ENCODE results near the gene TASL.
A peak's percentile ranks its signal among the peaks of the same experiment; 100 is the strongest.
"Not testable (repeated sequence)": the region's sequence is repeated elsewhere in the genome, so short reads cannot be mapped to it uniquely, and the experiment has no call there.

Gene TASL

GRCh38 chrX:30576881-30577280 is 685 bp downstream of the TASL start:
- DNase-seq (ENCODE audit: low spot score), result no peak

GRCh38 chrX:30573125-30573524 is 4.4 kb downstream of the TASL start:
- no peak for DNase-seq (ENCODE audit: low spot score)

GRCh38 chrX:30572678-30573077 is 4.9 kb downstream of the TASL start:
- no peak for DNase-seq (ENCODE audit: low spot score)

- DNase-seq (ENCODE audit: low spot score), result no peak
These were observed 5.6 kb downstream of the TASL start for GRCh38 chrX:30572004-30572403.

- DNase-seq (ENCODE audit: low spot score), result peak; percentile 6
These were observed 7.1 kb downstream of the TASL start for GRCh38 chrX:30570505-30570904.

GRCh38 chrX:30568136-30568535 is 9.4 kb downstream of the TASL start:
- no peak for DNase-seq (ENCODE audit: low spot score)

- DNase-seq (ENCODE audit: low spot score), result not testable (repeated sequence)
These were observed 14.5 kb downstream of the TASL start for GRCh38 chrX:30563070-30563469.

- no peak for DNase-seq (ENCODE audit: low spot score)
These were observed 16.4 kb downstream of the TASL start for GRCh38 chrX:30561191-30561590.

GRCh38 chrX:30538271-30538670 is 39.3 kb downstream of the TASL start:
- DNase-seq (ENCODE audit: low spot score), result no peak

GRCh38 chrX:30533835-30534234 is 43.7 kb downstream of the TASL start:
- no peak for DNase-seq (ENCODE audit: low spot score)

- no peak for DNase-seq (ENCODE audit: low spot score)
These were observed 44.3 kb downstream of the TASL start for GRCh38 chrX:30533266-30533665.

GRCh38 chrX:30530606-30531005 is 47.0 kb downstream of the TASL start:
- DNase-seq (ENCODE audit: low spot score), result no peak

- DNase-seq (ENCODE audit: low spot score), result no peak
These were observed 51.8 kb downstream of the TASL start for GRCh38 chrX:30525732-30526131.

- DNase-seq (ENCODE audit: low spot score), result no peak
These were observed 56.0 kb downstream of the TASL start for GRCh38 chrX:30521440-30522182.

- DNase-seq (ENCODE audit: low spot score), result no peak
These were observed 64.3 kb downstream of the TASL start for GRCh38 chrX:30513284-30513683.

All from cerebellar cortex (tissue), 1 donor.